HG03066 (cell line): Measurements from ENCODE around the gene CXXC5.

Experiments
- ATAC-seq: cut with Tn5 transposase; IDR thresholded peaks from one replicate; pipeline ENCODE4 v1.9.1; 2021; ENCODE audit warnings: low read depth; ENCODE audit not compliant: unreplicated experiment

The CXXC5 gene

GRCh38 chr5:139690803-139691629 is 42.9 kb downstream of the CXXC5 start:
- no peak for ATAC-seq

- no peak for ATAC-seq
Observed at GRCh38 chr5:139692148-139692547, 44.0 kb downstream of the CXXC5 start.

- no peak for ATAC-seq
Observed at GRCh38 chr5:139692679-139693308, 44.6 kb downstream of the CXXC5 start.

GRCh38 chr5:139693676-139694364 is 45.7 kb downstream of the CXXC5 start:
- ATAC-seq: no peak

- no peak for ATAC-seq
Observed at GRCh38 chr5:139694556-139695177, 46.5 kb downstream of the CXXC5 start.

GRCh38 chr5:139695178-139695573 is 47.0 kb downstream of the CXXC5 start:
- ATAC-seq: no peak

- no peak for ATAC-seq
Observed at GRCh38 chr5:139696167-139696893, 48.2 kb downstream of the CXXC5 start.

- no peak for ATAC-seq
Observed at GRCh38 chr5:139696894-139697658, 48.9 kb downstream of the CXXC5 start.

GRCh38 chr5:139698490-139699146 is 50.5 kb downstream of the CXXC5 start:
- no peak for ATAC-seq

GRCh38 chr5:139699351-139699750 is 51.2 kb downstream of the CXXC5 start:
- ATAC-seq: no peak

GRCh38 chr5:139700711-139701055 is 52.5 kb downstream of the CXXC5 start:
- ATAC-seq: no peak

GRCh38 chr5:139701056-139701741 is 53.0 kb downstream of the CXXC5 start:
- ATAC-seq: no peak

GRCh38 chr5:139702548-139702947 is 54.4 kb downstream of the CXXC5 start:
- ATAC-seq: no peak

- no peak for ATAC-seq
Observed at GRCh38 chr5:139704748-139705147, 56.6 kb downstream of the CXXC5 start.

GRCh38 chr5:139705191-139705590 is 57.0 kb downstream of the CXXC5 start:
- ATAC-seq: no peak

GRCh38 chr5:139705655-139706587 is 57.8 kb downstream of the CXXC5 start:
- no peak for ATAC-seq

- no peak for ATAC-seq
Observed at GRCh38 chr5:139707445-139708003, 59.4 kb downstream of the CXXC5 start.
